K562 (cell line): Measurements from ENCODE around the gene SNX1. TPM values are rescaled to one million over a fixed set of nuclear protein-coding genes. Genes with fewer than 3 reads are reported as not detected.

ENCODE experiments used
- ARID1B ChIP-seq: fragments of 450-650 bp; IDR thresholded peaks from 2 replicates; pipeline ENCODE4 v1.6.1; 2016; ENCODE audit warnings: antibody characterized with exemption, mild to moderate bottlenecking, inconsistent platforms
- CBX1 ChIP-seq: sonication (generic); IDR thresholded peaks from 2 replicates; pipeline ENCODE4 v1.6.1; 2016; ENCODE audit warnings: antibody characterized with exemption, low read depth, mild to moderate bottlenecking
- CCNT2 ChIP-seq: IDR thresholded peaks from 2 replicates; pipeline ENCODE4 v1.6.1; 2011; ENCODE audit warnings: borderline replicate concordance, low read depth, mild to moderate bottlenecking, moderate library complexity, mixed read lengths, low read length; ENCODE audit not compliant: insufficient read length; ENCODE audit errors: extremely low read depth
- EHMT2 ChIP-seq: fragments of 450-650 bp; IDR thresholded peaks from 2 replicates; pipeline ENCODE4 v1.6.1; 2018; ENCODE audit warnings: antibody characterized with exemption
- HDGF ChIP-seq: fragments of 450-650 bp; IDR thresholded peaks from 2 replicates; pipeline ENCODE4 v1.6.1; 2016
- JUND ChIP-seq, 2 experiments: IDR thresholded peaks; 2 replicates in 1 of 2; 3 replicates in 1 of 2; pipeline ENCODE4 v1.6.1; 2011; ENCODE audit warnings: borderline replicate concordance in 2 of 2, low read depth in 2 of 2, low read length in 2 of 2, improper control_type of control experiment in 1 of 2, missing biosample characterization in 1 of 2, missing genetic modification characterization in 1 of 2, missing genetic modification reagents in 1 of 2
- TBP ChIP-seq: optimal IDR thresholded peaks from 2 replicates; pipeline ENCODE3; 2011; ENCODE audit warnings: low read depth, low read length, improper control_type of control experiment
- TCF7L2 ChIP-seq: fragments of 150-350 bp; IDR thresholded peaks from 2 replicates; pipeline ENCODE4 v1.6.1; 2016; ENCODE audit warnings: low read depth, mild to moderate bottlenecking, low read length, moderate library complexity
- TEAD1 ChIP-seq, 2 experiments: fragments of 450-650 bp in 1 of 2; sonication (generic) in 1 of 2; formaldehyde crosslinking; IDR thresholded peaks; 2 replicates each; pipeline versions ENCODE4 v1.4.0 to v1.8.0; 2020 to 2022; ENCODE audit warnings: mild to moderate bottlenecking in 2 of 2, missing genetic modification reagents in 1 of 2
- TRIM24 ChIP-seq, 2 experiments: fragments of 450-650 bp; IDR thresholded peaks; 2 replicates each; pipeline ENCODE4 v1.6.1; 2016
- ZNF277 ChIP-seq: fragments of 250-450 bp; sonication (Bioruptor Pico); IDR thresholded peaks from 2 replicates; pipeline ENCODE4 v1.8.0; 2022; ENCODE audit warnings: inconsistent platforms, mild to moderate bottlenecking, moderate library complexity, borderline replicate concordance
- polyA plus RNA-seq, 8 experiments: library from polyadenylated mRNA; depleted of rRNA in 4 of 8; stranded (reverse) in 5 of 8; unstranded in 3 of 8; fragments of >200 nt; fragmentation: Nextera tagmentation in 2 of 8; fragmentation: Illumina TruSeq in 1 of 8; extraction: Ambion mirVana in 2 of 8; extraction: Trizol in 1 of 8; gene quantifications; 2 replicates each; pipeline versions ENCODE4 v1.2.1 to v1.2.3, GENCODE V29; 2011 to 2014; ENCODE audit warnings: inconsistent platforms in 1 of 8, missing spikeins in 1 of 8
- total RNA-seq, 7 experiments: library from RNA; depleted of rRNA in 6 of 7; stranded (reverse); fragments of >200 nt in 6 of 7; fragmentation: Illumina TruSeq in 2 of 7; extraction: Trizol in 2 of 7; gene quantifications; 2 replicates each; pipeline versions ENCODE4 v1.2.1 to v1.2.3, GENCODE V29; 2011 to 2021; ENCODE audit warnings: low replicate concordance in 1 of 7
- TF ChIP-seq, protein P1 (sequence below): sonication (generic); IDR thresholded peaks from 2 replicates; pipeline ENCODE4 v1.6.1; 2016
- TF ChIP-seq, protein P2 (sequence below): fragments of 250-450 bp; sonication (Bioruptor Pico); IDR thresholded peaks from 2 replicates; pipeline ENCODE4 v1.4.0; 2020; ENCODE audit warnings: mild to moderate bottlenecking
- TF ChIP-seq, protein P3 (sequence below): fragments of 450-650 bp; conservative IDR thresholded peaks from 2 replicates; pipeline ENCODE4 v1.6.1; 2016; ENCODE audit warnings: missing genetic modification characterization, low read depth, mild to moderate bottlenecking, missing compliant biosample characterization, moderate library complexity
- TF ChIP-seq, protein P4 (sequence below): fragments of 250-450 bp; sonication (Bioruptor Pico); IDR thresholded peaks from 2 replicates; pipeline ENCODE4 v1.4.0; 2020

SNX1 gene
- total and polyA plus RNA-seq, 9 of the 15 experiments (the other 6 are each of a cell fraction or from before 2014, with no cell fraction given): 11.0 to 105 (median 59.9) TPM

DNA sequence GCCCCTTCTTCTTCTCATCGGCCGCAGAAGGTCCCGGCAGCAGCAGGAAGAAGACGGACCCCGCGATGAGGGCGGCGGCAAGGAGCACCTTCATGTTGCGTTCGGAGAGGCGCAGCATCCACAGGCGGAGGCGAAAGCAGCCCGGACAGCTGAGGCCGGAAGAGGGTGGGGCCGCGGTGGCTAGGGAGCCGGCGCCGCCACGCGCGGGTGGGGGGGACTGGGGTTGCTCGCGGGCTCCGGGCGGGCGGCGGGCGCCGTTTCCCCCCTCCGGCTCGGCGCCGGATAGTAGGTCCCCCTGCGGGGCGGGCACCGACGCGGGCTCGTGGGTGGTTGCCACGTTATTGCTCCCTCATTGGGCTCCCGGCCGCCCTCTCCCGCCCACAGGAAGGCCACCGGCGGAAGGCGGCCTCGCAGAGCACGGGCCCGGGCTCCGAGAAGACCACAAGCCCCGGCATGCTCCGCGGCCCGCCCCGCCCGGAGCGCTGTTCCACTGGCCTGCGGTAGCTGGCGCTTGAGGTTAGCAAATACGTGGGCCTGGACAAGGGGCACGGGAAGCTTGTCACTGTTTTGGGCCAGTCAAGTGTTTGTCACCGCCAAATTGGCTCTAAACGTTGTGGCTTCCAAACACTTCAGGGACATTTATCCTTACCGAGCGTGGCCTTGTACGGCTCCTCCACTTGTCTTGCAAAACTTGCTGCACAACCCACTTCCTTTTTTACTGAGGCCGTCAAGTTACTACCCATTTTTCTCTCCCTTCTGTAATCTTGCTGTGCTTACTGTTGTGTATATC lies 67.3 kb downstream of the SNX1 start, which contains the start of gene PPIB (continued):
- TF ChIP-seq, protein P1, sequence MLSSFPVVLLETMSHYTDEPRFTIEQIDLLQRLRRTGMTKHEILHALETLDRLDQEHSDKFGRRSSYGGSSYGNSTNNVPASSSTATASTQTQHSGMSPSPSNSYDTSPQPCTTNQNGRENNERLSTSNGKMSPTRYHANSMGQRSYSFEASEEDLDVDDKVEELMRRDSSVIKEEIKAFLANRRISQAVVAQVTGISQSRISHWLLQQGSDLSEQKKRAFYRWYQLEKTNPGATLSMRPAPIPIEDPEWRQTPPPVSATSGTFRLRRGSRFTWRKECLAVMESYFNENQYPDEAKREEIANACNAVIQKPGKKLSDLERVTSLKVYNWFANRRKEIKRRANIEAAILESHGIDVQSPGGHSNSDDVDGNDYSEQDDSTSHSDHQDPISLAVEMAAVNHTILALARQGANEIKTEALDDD: 0 out of 2 replicates have a peak, but pooled peaks have one; percentile 15
- TF ChIP-seq TCF7L2 (peak; percentile 95), EHMT2 (no peak), ZNF277 (CRISPR knock-in tag) (no peak), TBP (peak; percentile 91), ARID1B (0 out of 2 replicates have a peak, but pooled peaks have one; percentile 46), TEAD1 (CRISPR knock-in tag; IDR thresholded peaks at IDR 0.05) (peak; percentile 53 to 60; a peak in 1 of 4 replicates), CBX1 (peak; percentile 29; the same call in 1 of the 2 replicates), HDGF (peak; percentile 81; the same call in 1 of the 2 replicates), JUND (IDR thresholded peaks at IDR 0.05; ENCODE audit: borderline replicate concordance, low read depth, low read length) (peak; percentile 95), JUND (tag; IDR thresholded peaks at IDR 0.05; ENCODE audit: borderline replicate concordance, low read depth, low read length) (peak; percentile 47; the same call in 1 of the 3 replicates), TRIM24 (IDR thresholded peaks at IDR 0.05) (peak in 1 of 2 experiments; percentile 73; a peak in 2 of 4 replicates), CCNT2 (peak; percentile 91)
- TF ChIP-seq, protein P2, sequence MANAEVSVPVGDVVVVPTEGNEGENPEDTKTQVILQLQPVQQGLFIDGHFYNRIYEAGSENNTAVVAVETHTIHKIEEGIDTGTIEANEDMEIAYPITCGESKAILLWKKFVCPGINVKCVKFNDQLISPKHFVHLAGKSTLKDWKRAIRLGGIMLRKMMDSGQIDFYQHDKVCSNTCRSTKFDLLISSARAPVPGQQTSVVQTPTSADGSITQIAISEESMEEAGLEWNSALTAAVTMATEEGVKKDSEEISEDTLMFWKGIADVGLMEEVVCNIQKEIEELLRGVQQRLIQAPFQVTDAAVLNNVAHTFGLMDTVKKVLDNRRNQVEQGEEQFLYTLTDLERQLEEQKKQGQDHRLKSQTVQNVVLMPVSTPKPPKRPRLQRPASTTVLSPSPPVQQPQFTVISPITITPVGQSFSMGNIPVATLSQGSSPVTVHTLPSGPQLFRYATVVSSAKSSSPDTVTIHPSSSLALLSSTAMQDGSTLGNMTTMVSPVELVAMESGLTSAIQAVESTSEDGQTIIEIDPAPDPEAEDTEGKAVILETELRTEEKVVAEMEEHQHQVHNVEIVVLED (CRISPR knock-in tag): 0 out of 2 replicates have a peak, but pooled peaks have one; percentile 53
- TF ChIP-seq, protein P3, sequence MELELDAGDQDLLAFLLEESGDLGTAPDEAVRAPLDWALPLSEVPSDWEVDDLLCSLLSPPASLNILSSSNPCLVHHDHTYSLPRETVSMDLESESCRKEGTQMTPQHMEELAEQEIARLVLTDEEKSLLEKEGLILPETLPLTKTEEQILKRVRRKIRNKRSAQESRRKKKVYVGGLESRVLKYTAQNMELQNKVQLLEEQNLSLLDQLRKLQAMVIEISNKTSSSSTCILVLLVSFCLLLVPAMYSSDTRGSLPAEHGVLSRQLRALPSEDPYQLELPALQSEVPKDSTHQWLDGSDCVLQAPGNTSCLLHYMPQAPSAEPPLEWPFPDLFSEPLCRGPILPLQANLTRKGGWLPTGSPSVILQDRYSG (tag): peak; percentile 75; the same call in 1 of the 2 replicates
- TF ChIP-seq, protein P4, sequence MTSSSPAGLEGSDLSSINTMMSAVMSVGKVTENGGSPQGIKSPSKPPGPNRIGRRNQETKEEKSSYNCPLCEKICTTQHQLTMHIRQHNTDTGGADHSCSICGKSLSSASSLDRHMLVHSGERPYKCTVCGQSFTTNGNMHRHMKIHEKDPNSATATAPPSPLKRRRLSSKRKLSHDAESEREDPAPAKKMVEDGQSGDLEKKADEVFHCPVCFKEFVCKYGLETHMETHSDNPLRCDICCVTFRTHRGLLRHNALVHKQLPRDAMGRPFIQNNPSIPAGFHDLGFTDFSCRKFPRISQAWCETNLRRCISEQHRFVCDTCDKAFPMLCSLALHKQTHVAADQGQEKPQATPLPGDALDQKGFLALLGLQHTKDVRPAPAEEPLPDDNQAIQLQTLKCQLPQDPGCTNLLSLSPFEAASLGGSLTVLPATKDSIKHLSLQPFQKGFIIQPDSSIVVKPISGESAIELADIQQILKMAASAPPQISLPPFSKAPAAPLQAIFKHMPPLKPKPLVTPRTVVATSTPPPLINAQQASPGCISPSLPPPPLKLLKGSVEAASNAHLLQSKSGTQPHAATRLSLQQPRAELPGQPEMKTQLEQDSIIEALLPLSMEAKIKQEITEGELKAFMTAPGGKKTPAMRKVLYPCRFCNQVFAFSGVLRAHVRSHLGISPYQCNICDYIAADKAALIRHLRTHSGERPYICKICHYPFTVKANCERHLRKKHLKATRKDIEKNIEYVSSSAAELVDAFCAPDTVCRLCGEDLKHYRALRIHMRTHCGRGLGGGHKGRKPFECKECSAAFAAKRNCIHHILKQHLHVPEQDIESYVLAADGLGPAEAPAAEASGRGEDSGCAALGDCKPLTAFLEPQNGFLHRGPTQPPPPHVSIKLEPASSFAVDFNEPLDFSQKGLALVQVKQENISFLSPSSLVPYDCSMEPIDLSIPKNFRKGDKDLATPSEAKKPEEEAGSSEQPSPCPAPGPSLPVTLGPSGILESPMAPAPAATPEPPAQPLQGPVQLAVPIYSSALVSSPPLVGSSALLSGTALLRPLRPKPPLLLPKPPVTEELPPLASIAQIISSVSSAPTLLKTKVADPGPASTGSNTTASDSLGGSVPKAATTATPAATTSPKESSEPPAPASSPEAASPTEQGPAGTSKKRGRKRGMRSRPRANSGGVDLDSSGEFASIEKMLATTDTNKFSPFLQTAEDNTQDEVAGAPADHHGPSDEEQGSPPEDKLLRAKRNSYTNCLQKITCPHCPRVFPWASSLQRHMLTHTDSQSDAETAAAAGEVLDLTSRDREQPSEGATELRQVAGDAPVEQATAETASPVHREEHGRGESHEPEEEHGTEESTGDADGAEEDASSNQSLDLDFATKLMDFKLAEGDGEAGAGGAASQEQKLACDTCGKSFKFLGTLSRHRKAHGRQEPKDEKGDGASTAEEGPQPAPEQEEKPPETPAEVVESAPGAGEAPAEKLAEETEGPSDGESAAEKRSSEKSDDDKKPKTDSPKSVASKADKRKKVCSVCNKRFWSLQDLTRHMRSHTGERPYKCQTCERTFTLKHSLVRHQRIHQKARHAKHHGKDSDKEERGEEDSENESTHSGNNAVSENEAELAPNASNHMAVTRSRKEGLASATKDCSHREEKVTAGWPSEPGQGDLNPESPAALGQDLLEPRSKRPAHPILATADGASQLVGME (CRISPR knock-in tag): 0 out of 2 replicates have a peak, but pooled peaks have one; percentile 75
